ENCODE data around the gene HS3ST3A1. TPM values are rescaled to one million over a fixed set of nuclear protein-coding genes. Genes with fewer than 3 reads are reported as not detected.

HS3ST3A1 gene
- total and polyA plus RNA-seq, 2 of the 8 experiments (the other 6 are each of a cell fraction or from before 2014, with no cell fraction given): 5.4 to 5.7 TPM

GRCh38 chr17:13480877-13481276 is 120.9 kb downstream of the HS3ST3A1 start:
- no peak overlapping the region for H3K56ac ChIP-seq (replicated peaks; ENCODE audit: insufficient read length, low read depth, low read length)
- H4K20me1 ChIP-seq (replicated peaks in 1 of 2; ENCODE audit: control insufficient read depth in 1 of 2, insufficient read depth in 2 of 2, low read length in 2 of 2): no peaks in the 10 kb centered on the region
- no peak overlapping the region for H2BK15ac ChIP-seq (ENCODE audit: low read length)
- H3K9ac ChIP-seq (replicated peaks in 1 of 4; ENCODE audit: extremely low read depth in 1 of 4, low read depth in 3 of 4, low read length in 3 of 4): no peak overlapping the region
- H2BK5ac ChIP-seq (ENCODE audit: low read depth, low read length): no peak overlapping the region
- no peaks in the 10 kb centered on the region for H3K27me3 ChIP-seq (replicated peaks in 1 of 4; ENCODE audit: control insufficient read depth in 3 of 4, extremely low read depth in 1 of 4, insufficient read depth in 3 of 4, low read length in 3 of 4)
- no peaks in the 10 kb centered on the region for H3K4me1 ChIP-seq (replicated peaks in 1 of 4; ENCODE audit: control insufficient read depth in 3 of 4, insufficient read depth in 4 of 4, low read length in 3 of 4)
- no peak overlapping the region for H4K91ac ChIP-seq (replicated peaks; ENCODE audit: insufficient read length, low read length)
- no peak overlapping the region for H2AFZ ChIP-seq (ENCODE audit: low read length)
- no peak overlapping the region for H4K5ac ChIP-seq (ENCODE audit: insufficient read length, low read depth, low read length)
- H3K18ac ChIP-seq (ENCODE audit: extremely low read depth, low read length): no peak overlapping the region
- H3K36me3 ChIP-seq (ENCODE audit: control insufficient read depth in 2 of 4, insufficient read depth in 4 of 4, low read length in 3 of 4): peaks cover 0 to 4% (median 0%) of the 10 kb centered on the region in 4 experiments; a peak in 1 of 8 replicates
- no peaks in the 10 kb centered on the region for H3K23me2 ChIP-seq (ENCODE audit: low read depth, low read length)
- H4K8ac ChIP-seq (ENCODE audit: extremely low read depth, insufficient read depth, low read length): no peak overlapping the region
- no peak overlapping the region for H3K4me2 ChIP-seq (ENCODE audit: insufficient read depth in 1 of 2, low read depth in 2 of 2, low read length in 2 of 2)
- ChIA-PET CTCF (ENCODE audit: partially characterized antibody) (no interaction called here), POLR2A (ENCODE audit: partially characterized antibody) (no interaction called here)
- DNase-seq (ENCODE audit: low read depth in 1 of 2, low spot score in 2 of 2): no peak
- H3K9me3 ChIP-seq (ENCODE audit: insufficient read depth in 2 of 2, low read depth in 1 of 2, low read length in 1 of 2): peaks cover 23% of the 10 kb centered on the region in 2 experiments
- H3K79me1 ChIP-seq (ENCODE audit: low read depth, low read length): no peaks in the 10 kb centered on the region
- H2AK5ac ChIP-seq (ENCODE audit: low read depth, low read length): no peak overlapping the region
- H2BK12ac ChIP-seq (ENCODE audit: low read depth, low read length): no peak overlapping the region
- no peak overlapping the region for H3K4me3 ChIP-seq (ENCODE audit: extremely low read depth in 1 of 4, insufficient read depth in 2 of 4, low read depth in 3 of 4, low read length in 4 of 4)
- H2BK20ac ChIP-seq (ENCODE audit: low read length): no peak overlapping the region
- FAIRE-seq: no peak
- no peak overlapping the region for H2BK120ac ChIP-seq (replicated peaks; ENCODE audit: low read depth, low read length)
- no peak overlapping the region for H3K14ac ChIP-seq (ENCODE audit: insufficient read length)
- no peaks in the 10 kb centered on the region for H3K79me2 ChIP-seq (ENCODE audit: control insufficient read depth in 1 of 2, insufficient read depth in 2 of 2, low read length in 2 of 2)
- H3K27ac ChIP-seq (ENCODE audit: low read depth, low read length): no peak overlapping the region
- no peak overlapping the region for H3K4ac ChIP-seq (replicated peaks; ENCODE audit: insufficient read length, low read depth, low read length)
- H3K23ac ChIP-seq (ENCODE audit: insufficient read length): no peak overlapping the region
- TF ChIP-seq SP1 (IDR thresholded peaks at IDR 0.05; ENCODE audit: low read depth, low read length): no peak
- TF ChIP-seq, protein P1, sequence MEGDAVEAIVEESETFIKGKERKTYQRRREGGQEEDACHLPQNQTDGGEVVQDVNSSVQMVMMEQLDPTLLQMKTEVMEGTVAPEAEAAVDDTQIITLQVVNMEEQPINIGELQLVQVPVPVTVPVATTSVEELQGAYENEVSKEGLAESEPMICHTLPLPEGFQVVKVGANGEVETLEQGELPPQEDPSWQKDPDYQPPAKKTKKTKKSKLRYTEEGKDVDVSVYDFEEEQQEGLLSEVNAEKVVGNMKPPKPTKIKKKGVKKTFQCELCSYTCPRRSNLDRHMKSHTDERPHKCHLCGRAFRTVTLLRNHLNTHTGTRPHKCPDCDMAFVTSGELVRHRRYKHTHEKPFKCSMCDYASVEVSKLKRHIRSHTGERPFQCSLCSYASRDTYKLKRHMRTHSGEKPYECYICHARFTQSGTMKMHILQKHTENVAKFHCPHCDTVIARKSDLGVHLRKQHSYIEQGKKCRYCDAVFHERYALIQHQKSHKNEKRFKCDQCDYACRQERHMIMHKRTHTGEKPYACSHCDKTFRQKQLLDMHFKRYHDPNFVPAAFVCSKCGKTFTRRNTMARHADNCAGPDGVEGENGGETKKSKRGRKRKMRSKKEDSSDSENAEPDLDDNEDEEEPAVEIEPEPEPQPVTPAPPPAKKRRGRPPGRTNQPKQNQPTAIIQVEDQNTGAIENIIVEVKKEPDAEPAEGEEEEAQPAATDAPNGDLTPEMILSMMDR (IDR thresholded peaks at IDR 0.05; ENCODE audit: control extremely low read depth in 1 of 3, insufficient read depth in 1 of 3, low read depth in 1 of 3, low read length in 3 of 3): no peak
